H9 (cell line): ENCODE data around the gene KTI12. TPM values are rescaled to one million over a fixed set of nuclear protein-coding genes. Genes with fewer than 3 reads are reported as not detected.

Experiments used
- DNase-seq: peaks from one replicate; pipeline ENCODE4 v3.0.0-alpha.2; 2017
- H2AFZ ChIP-seq: one replicate; pipeline ENCODE4 v1.6.1; 2013; ENCODE audit warnings: mild to moderate bottlenecking, low read length, control low read depth, moderate library complexity
- H2AK5ac ChIP-seq: 2 replicates; pipeline ENCODE4 v1.6.1; 2013; ENCODE audit warnings: low read length, control low read depth, mixed read lengths; ENCODE audit not compliant: insufficient read length
- H2BK120ac ChIP-seq: one replicate; pipeline ENCODE4 v1.6.1; 2013; ENCODE audit warnings: low read depth, mild to moderate bottlenecking, low read length, control low read depth, inconsistent platforms; ENCODE audit not compliant: poor library complexity, severe bottlenecking
- H2BK12ac ChIP-seq: 2 replicates; pipeline ENCODE4 v1.6.1; 2013; ENCODE audit warnings: low read length, control low read depth, mixed read lengths, low read depth; ENCODE audit not compliant: insufficient read length
- H2BK15ac ChIP-seq: 2 replicates; pipeline ENCODE4 v1.6.1; 2013; ENCODE audit warnings: low read depth, low read length, control low read depth
- H2BK20ac ChIP-seq: one replicate; pipeline ENCODE4 v1.6.1; 2013; ENCODE audit warnings: low read depth, mild to moderate bottlenecking, low read length, control low read depth, inconsistent platforms; ENCODE audit not compliant: poor library complexity, severe bottlenecking
- H2BK5ac ChIP-seq: 2 replicates; pipeline ENCODE4 v1.6.1; 2013; ENCODE audit warnings: low read length, control low read depth, mixed read lengths; ENCODE audit not compliant: insufficient read length
- H3K14ac ChIP-seq: 2 replicates; pipeline ENCODE4 v1.6.1; 2013; ENCODE audit warnings: low read length, control low read depth; ENCODE audit not compliant: insufficient read depth
- H3K18ac ChIP-seq: 2 replicates; pipeline ENCODE4 v1.6.1; 2013; ENCODE audit warnings: low read depth, mild to moderate bottlenecking, mixed read lengths, low read length, control low read depth; ENCODE audit not compliant: insufficient read length
- H3K23ac ChIP-seq: 2 replicates; pipeline ENCODE4 v1.6.1; 2013; ENCODE audit warnings: low read length, control low read depth, mixed read lengths, low read depth; ENCODE audit not compliant: insufficient read length
- H3K23me2 ChIP-seq: 2 replicates; pipeline ENCODE4 v1.6.1; 2013; ENCODE audit warnings: low read depth, mild to moderate bottlenecking, mixed read lengths, low read length, control low read depth; ENCODE audit not compliant: insufficient read length, poor library complexity, severe bottlenecking
- H3K27ac ChIP-seq: 2 replicates; pipeline ENCODE4 v1.5.1; 2013; ENCODE audit warnings: low read length, control low read depth, mixed read lengths, low read depth; ENCODE audit not compliant: insufficient read length
- H3K27me3 ChIP-seq: 2 replicates; pipeline ENCODE4 v1.6.1; 2013; ENCODE audit warnings: low read length, control low read depth, inconsistent platforms; ENCODE audit not compliant: insufficient read depth
- H3K4ac ChIP-seq: 2 replicates; pipeline ENCODE4 v1.6.1; 2013; ENCODE audit warnings: low read depth, mild to moderate bottlenecking, control low read depth, inconsistent platforms, low read length, moderate library complexity
- H3K4me1 ChIP-seq: 2 replicates; pipeline ENCODE4 v1.6.1; 2013; ENCODE audit warnings: low read length, control low read depth, inconsistent platforms; ENCODE audit not compliant: insufficient read depth
- H3K4me2 ChIP-seq: 2 replicates; pipeline ENCODE4 v1.6.1; 2013; ENCODE audit warnings: low read length, control low read depth, mixed read lengths; ENCODE audit not compliant: insufficient read length, insufficient read depth
- H3K56ac ChIP-seq: 2 replicates; pipeline ENCODE4 v1.6.1; 2013; ENCODE audit warnings: low read depth, mild to moderate bottlenecking, mixed read lengths, low read length, control low read depth; ENCODE audit not compliant: insufficient read length
- H3K79me1 ChIP-seq: 2 replicates; pipeline ENCODE4 v1.6.1; 2013; ENCODE audit warnings: low read depth, mild to moderate bottlenecking, moderate library complexity, low read length, control low read depth, inconsistent platforms; ENCODE audit not compliant: insufficient read depth, poor library complexity, severe bottlenecking
- H3K79me2 ChIP-seq: 2 replicates; pipeline ENCODE4 v1.6.1; 2013; ENCODE audit warnings: low read length, control low read depth, inconsistent platforms; ENCODE audit not compliant: insufficient read depth
- H3K9ac ChIP-seq: 2 replicates; pipeline ENCODE4 v1.6.1; 2013; ENCODE audit warnings: low read length, control low read depth, mixed read lengths; ENCODE audit not compliant: insufficient read length; ENCODE audit errors: extremely low read depth
- H3K9me3 ChIP-seq: one replicate; pipeline ENCODE4 v1.6.1; 2013; ENCODE audit warnings: low read depth, low read length, inconsistent platforms; ENCODE audit not compliant: control insufficient read depth
- H3T11ph ChIP-seq: one replicate; pipeline ENCODE4 v1.6.1; 2013; ENCODE audit warnings: mild to moderate bottlenecking, low read length, control low read depth, inconsistent platforms
- H4K20me1 ChIP-seq: one replicate; pipeline ENCODE4 v1.6.1; 2013; ENCODE audit not compliant: control insufficient read depth, insufficient read length, insufficient read depth
- H4K5ac ChIP-seq: 2 replicates; pipeline ENCODE4 v1.6.1; 2013; ENCODE audit warnings: low read depth, mild to moderate bottlenecking, mixed read lengths, low read length, control low read depth; ENCODE audit not compliant: insufficient read length
- H4K8ac ChIP-seq: replicated peaks from 2 replicates; pipeline ENCODE4 v1.6.1; 2013; ENCODE audit warnings: low read length, control low read depth, mixed read lengths, low read depth; ENCODE audit not compliant: insufficient read length
- H4K91ac ChIP-seq: 2 replicates; pipeline ENCODE4 v1.6.1; 2013; ENCODE audit warnings: low read depth, mild to moderate bottlenecking, moderate library complexity, mixed read lengths, low read length, control low read depth; ENCODE audit not compliant: insufficient read length
- H3K27ac Mint-ChIP-seq, 3 experiments: 2 replicates in 2 of 3; 3 replicates in 1 of 3; pipeline ENCODE4 v1.8.0; 2020 to 2021; ENCODE audit warnings: mixed read lengths in 3 of 3, mild to moderate bottlenecking in 1 of 3, moderate library complexity in 1 of 3
- H3K27me3 Mint-ChIP-seq: 2 replicates; pipeline ENCODE4 v1.8.0; 2021; ENCODE audit warnings: low read depth, mild to moderate bottlenecking, moderate library complexity, mixed read lengths
- H3K36me3 Mint-ChIP-seq, 3 experiments: 2 replicates in 2 of 3; 3 replicates in 1 of 3; pipeline ENCODE4 v1.8.0; 2020 to 2021; ENCODE audit warnings: low read depth in 3 of 3, mixed read lengths in 3 of 3; ENCODE audit not compliant: insufficient read depth in 1 of 3
- H3K4me1 Mint-ChIP-seq, 2 experiments: 2 replicates each; pipeline ENCODE4 v1.8.0; 2020; ENCODE audit warnings: mixed read lengths in 2 of 2
- H3K4me3 Mint-ChIP-seq, 2 experiments: 2 replicates in 1 of 2; 3 replicates in 1 of 2; pipeline ENCODE4 v1.8.0; 2020 to 2021; ENCODE audit warnings: mild to moderate bottlenecking in 2 of 2, mixed read lengths in 2 of 2, moderate library complexity in 1 of 2
- H3K9me3 Mint-ChIP-seq, 2 experiments: 2 replicates in 1 of 2; 3 replicates in 1 of 2; pipeline ENCODE4 v1.8.0; 2020; ENCODE audit warnings: mild to moderate bottlenecking in 2 of 2, mixed read lengths in 2 of 2, moderate library complexity in 1 of 2
- WGBS: extraction: QIAGEN DNeasy Blood & Tissue Kit; methylation state at CpG from one replicate; pipeline ENCODE4 v1.1.7; 2013; ENCODE audit warnings: missing lambda C conversion rate, low lambda C conversion rate, mixed read lengths; ENCODE audit not compliant: insufficient read length; ENCODE audit errors: extremely low coverage; 5-methylcytosine and 5-hydroxymethylcytosine counted together
- total RNA-seq: library from RNA; stranded (reverse); gene quantifications from 2 replicates; pipeline ENCODE4 v1.2.1, GENCODE V29; 2021
- TF ChIP-seq, protein P1 (sequence below): fragments of 200-600 bp; sonication (generic); conservative IDR thresholded peaks from 3 replicates; pipeline ENCODE4 v1.8.0; 2021; ENCODE audit warnings: antibody characterized with exemption, mild to moderate bottlenecking

KTI12 gene
- total RNA-seq, 1 experiment from 2014 or later = 16.7 TPM

GRCh38 chr1:52032785-52033131, 852 bp downstream of the KTI12 start:
- Mint-ChIP-seq H3K27ac (peak overlapping the region in 2 of 3 experiments; percentile 52 to 96; a peak in 2 of 7 replicates), H3K27me3 (no peaks in the 10 kb centered on the region; the same call in 1 of the 2 replicates), H3K4me1 (peaks cover 21 to 22% of the 10 kb centered on the region in 2 experiments), H3K4me3 (peak overlapping the region; percentile 90 to 91), H3K36me3 (peaks cover 2 to 44% (median 27%) of the 10 kb centered on the region in 3 experiments; a peak in 5 of 7 replicates), H3K9me3 (no peaks in the 10 kb centered on the region)
- Histone ChIP-seq H2AFZ (no peak overlapping the region), H3K27ac (no peak overlapping the region), H3K4me1 (peaks cover 2% of the 10 kb centered on the region; the same call in 1 of the 2 replicates), H3K56ac (no peak overlapping the region), H4K5ac (no peak overlapping the region), H4K8ac (no peak overlapping the region), H4K91ac (no peak overlapping the region), H3K4ac (no peak overlapping the region), H3K18ac (peak overlapping the region; percentile 27), H3K4me2 (peak overlapping the region; percentile 75), H3K14ac (peak overlapping the region; percentile 96; the same call in 1 of the 2 replicates), H3K79me1 (no peaks in the 10 kb centered on the region), H2BK12ac (no peak overlapping the region), H3K79me2 (peaks cover 4% of the 10 kb centered on the region; the same call in 1 of the 2 replicates), H3K27me3 (no peaks in the 10 kb centered on the region), H2BK5ac (no peak overlapping the region), H2AK5ac (no peak overlapping the region), H2BK20ac (no peak overlapping the region), H2BK15ac (no peak overlapping the region), H3T11ph (no peak overlapping the region), H2BK120ac (no peak overlapping the region), H3K23ac (no peak overlapping the region), H4K20me1 (no peaks in the 10 kb centered on the region), H3K23me2 (peaks cover 10% of the 10 kb centered on the region), H3K9me3 (no peaks in the 10 kb centered on the region), H3K9ac (peak overlapping the region; percentile 89)
- WGBS = no CpG with 5 or more reads among the region's 24 CpGs
- peak; percentile 52 for DNase-seq
- TF ChIP-seq, protein P1, sequence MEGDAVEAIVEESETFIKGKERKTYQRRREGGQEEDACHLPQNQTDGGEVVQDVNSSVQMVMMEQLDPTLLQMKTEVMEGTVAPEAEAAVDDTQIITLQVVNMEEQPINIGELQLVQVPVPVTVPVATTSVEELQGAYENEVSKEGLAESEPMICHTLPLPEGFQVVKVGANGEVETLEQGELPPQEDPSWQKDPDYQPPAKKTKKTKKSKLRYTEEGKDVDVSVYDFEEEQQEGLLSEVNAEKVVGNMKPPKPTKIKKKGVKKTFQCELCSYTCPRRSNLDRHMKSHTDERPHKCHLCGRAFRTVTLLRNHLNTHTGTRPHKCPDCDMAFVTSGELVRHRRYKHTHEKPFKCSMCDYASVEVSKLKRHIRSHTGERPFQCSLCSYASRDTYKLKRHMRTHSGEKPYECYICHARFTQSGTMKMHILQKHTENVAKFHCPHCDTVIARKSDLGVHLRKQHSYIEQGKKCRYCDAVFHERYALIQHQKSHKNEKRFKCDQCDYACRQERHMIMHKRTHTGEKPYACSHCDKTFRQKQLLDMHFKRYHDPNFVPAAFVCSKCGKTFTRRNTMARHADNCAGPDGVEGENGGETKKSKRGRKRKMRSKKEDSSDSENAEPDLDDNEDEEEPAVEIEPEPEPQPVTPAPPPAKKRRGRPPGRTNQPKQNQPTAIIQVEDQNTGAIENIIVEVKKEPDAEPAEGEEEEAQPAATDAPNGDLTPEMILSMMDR = no peak
